IMR-90 (cell line): ENCODE data around the gene SLC9A5. TPM values are rescaled to one million over a fixed set of nuclear protein-coding genes. Genes with fewer than 3 reads are reported as not detected.

Experiments
- ATAC-seq: fragments of 200-7000 bp; cut with Tn5 transposase; 2 replicates; pipeline ENCODE4 v1.9.1; 2020; ENCODE audit warnings: low read depth, mild to moderate bottlenecking, moderate library complexity
- BruUV-seq: library from RNA; stranded (reverse); fragments of 400-500 nt; replicated peaks from 2 replicates; lab custom pipeline; 2021; lab: Mats Ljungman, UMichigan
- CTCF ChIA-PET: fragments of 300-600 bp; formaldehyde crosslinking; extraction: SDS; loops from one replicate; lab custom pipeline; 2021; ENCODE audit warnings: antibody characterized with exemption; lab: Yijun Ruan, JAX
- POLR2A ChIA-PET: fragments of 300-600 bp; sonication (Branson Sonifier 250); formaldehyde crosslinking; loops from one replicate; lab custom pipeline; 2022; ENCODE audit warnings: antibody characterized with exemption; ENCODE audit not compliant: unreplicated experiment; lab: Charles Lee
- DNase-seq: peaks from one replicate; pipeline ENCODE4 v3.0.0; 2013
- H2AFZ ChIP-seq: replicated peaks from 2 replicates; pipeline ENCODE3; 2013; ENCODE audit warnings: low read length, mild to moderate bottlenecking; ENCODE audit not compliant: poor library complexity
- H2AK5ac ChIP-seq: 2 replicates; pipeline ENCODE4 v1.6.1; 2013; ENCODE audit warnings: low read depth, low read length, inconsistent platforms
- H2AK9ac ChIP-seq: replicated peaks from 2 replicates; pipeline ENCODE3; 2013; ENCODE audit warnings: mild to moderate bottlenecking, low read depth, low read length, moderate library complexity; ENCODE audit not compliant: poor library complexity
- H2BK120ac ChIP-seq: 2 replicates; pipeline ENCODE4 v1.6.1; 2013; ENCODE audit warnings: low read depth, low read length, inconsistent platforms
- H2BK15ac ChIP-seq: 3 replicates; pipeline ENCODE4 v1.6.1; 2013; ENCODE audit warnings: low read depth, low read length, inconsistent platforms
- H2BK20ac ChIP-seq: 2 replicates; pipeline ENCODE4 v1.6.1; 2013; ENCODE audit warnings: low read depth, mild to moderate bottlenecking, inconsistent platforms, low read length, moderate library complexity
- H2BK5ac ChIP-seq: 2 replicates; pipeline ENCODE4 v1.6.1; 2013; ENCODE audit warnings: mild to moderate bottlenecking, low read depth, low read length, inconsistent platforms; ENCODE audit not compliant: poor library complexity, severe bottlenecking
- H3K14ac ChIP-seq: replicated peaks from 2 replicates; pipeline ENCODE4 v1.6.1; 2013; ENCODE audit warnings: low read depth, low read length, inconsistent platforms
- H3K18ac ChIP-seq: 2 replicates; pipeline ENCODE4 v1.6.1; 2013; ENCODE audit warnings: low read depth, low read length, control low read depth
- H3K23ac ChIP-seq: 2 replicates; pipeline ENCODE4 v1.6.1; 2013; ENCODE audit warnings: low read depth, low read length, inconsistent platforms
- H3K27ac ChIP-seq: 2 replicates; pipeline ENCODE4 v1.5.1; 2013; ENCODE audit warnings: mild to moderate bottlenecking, control low read depth, low read length; ENCODE audit not compliant: insufficient read depth
- H3K27me3 ChIP-seq: 2 replicates; pipeline ENCODE4 v1.6.1; 2013; ENCODE audit warnings: low read length; ENCODE audit not compliant: control insufficient read depth, insufficient read depth
- H3K36me3 ChIP-seq: 2 replicates; pipeline ENCODE4 v1.6.1; 2013; ENCODE audit warnings: low read length, mixed read lengths; ENCODE audit not compliant: control insufficient read depth, insufficient read depth
- H3K4ac ChIP-seq: 2 replicates; pipeline ENCODE4 v1.6.1; 2013; ENCODE audit warnings: low read depth, low read length, inconsistent platforms
- H3K4me1 ChIP-seq: 2 replicates; pipeline ENCODE4 v1.6.1; 2013; ENCODE audit warnings: low read length, mixed read lengths; ENCODE audit not compliant: control insufficient read depth, insufficient read depth
- H3K4me2 ChIP-seq: 2 replicates; pipeline ENCODE4 v1.6.1; 2013; ENCODE audit warnings: low read depth, mild to moderate bottlenecking, control low read depth, low read length, moderate library complexity
- H3K4me3 ChIP-seq: 2 replicates; pipeline ENCODE4 v1.5.1; 2013; ENCODE audit warnings: low read depth, mild to moderate bottlenecking, control low read depth, low read length, moderate library complexity; ENCODE audit not compliant: insufficient read depth
- H3K56ac ChIP-seq: 2 replicates; pipeline ENCODE4 v1.6.1; 2013; ENCODE audit warnings: low read length, inconsistent platforms; ENCODE audit not compliant: insufficient read depth; ENCODE audit errors: extremely low read depth
- H3K79me1 ChIP-seq, 2 experiments: 2 replicates each; pipeline ENCODE4 v1.6.1; 2013; ENCODE audit warnings: low read length in 2 of 2, inconsistent platforms in 1 of 2, low read depth in 1 of 2
- H3K9ac ChIP-seq: 2 replicates; pipeline ENCODE4 v1.6.1; 2013; ENCODE audit warnings: low read depth, low read length, control low read depth
- H3K9me1 ChIP-seq: 2 replicates; pipeline ENCODE4 v1.6.1; 2013; ENCODE audit warnings: low read length, inconsistent platforms; ENCODE audit not compliant: insufficient read depth
- H3K9me3 ChIP-seq: 2 replicates; pipeline ENCODE4 v1.6.1; 2013; ENCODE audit warnings: low read length; ENCODE audit not compliant: control insufficient read depth, insufficient read depth
- H4K20me1 ChIP-seq: 2 replicates; pipeline ENCODE4 v1.6.1; 2013; ENCODE audit warnings: low read length, inconsistent platforms; ENCODE audit not compliant: insufficient read depth
- H4K5ac ChIP-seq: 2 replicates; pipeline ENCODE4 v1.6.1; 2013; ENCODE audit warnings: mild to moderate bottlenecking, low read depth, low read length, control low read depth
- H4K8ac ChIP-seq, 2 experiments: 2 replicates each; pipeline ENCODE4 v1.6.1; 2013; ENCODE audit warnings: low read depth in 2 of 2, low read length in 2 of 2, control low read depth in 1 of 2, inconsistent platforms in 1 of 2
- H4K91ac ChIP-seq: 2 replicates; pipeline ENCODE4 v1.6.1; 2013; ENCODE audit warnings: low read depth, low read length, inconsistent platforms; ENCODE audit not compliant: insufficient read depth
- CEBPB ChIP-seq: IDR thresholded peaks from 2 replicates; pipeline ENCODE4 v1.6.1; 2012; ENCODE audit warnings: low read depth, low read length, improper control_type of control experiment
- CHD1 ChIP-seq: IDR thresholded peaks from 2 replicates; pipeline ENCODE4 v1.6.1; 2012; ENCODE audit warnings: low read depth, low read length, improper control_type of control experiment
- FOS ChIP-seq: fragments of 150-350 bp; IDR thresholded peaks from 2 replicates; pipeline ENCODE4 v1.6.1; 2016; ENCODE audit warnings: low read depth, low read length
- MXI1 ChIP-seq: IDR thresholded peaks from 2 replicates; pipeline ENCODE4 v1.6.1; 2012; ENCODE audit warnings: low read depth, mild to moderate bottlenecking, low read length, moderate library complexity, borderline replicate concordance
- POLR2A ChIP-seq: IDR thresholded peaks from 2 replicates; pipeline ENCODE4 v1.6.1; 2012; ENCODE audit warnings: mild to moderate bottlenecking, low read depth, low read length
- RAD21 ChIP-seq: IDR thresholded peaks from 2 replicates; pipeline ENCODE4 v1.6.1; 2012; ENCODE audit warnings: low read length, improper control_type of control experiment
- USF2 ChIP-seq: fragments of 150-350 bp; IDR thresholded peaks from 2 replicates; pipeline ENCODE4 v1.6.1; 2017; ENCODE audit warnings: mild to moderate bottlenecking, antibody characterized with exemption, low read length, low read depth
- WGBS, 2 experiments: methylation state at CpG; one replicate each; pipeline versions ENCODE4 v1.1.5 to v1.1.7; 2013; ENCODE audit warnings: missing lambda C conversion rate in 2 of 2; ENCODE audit not compliant: insufficient read length in 1 of 2; ENCODE audit errors: extremely low coverage in 2 of 2; 5-methylcytosine and 5-hydroxymethylcytosine counted together
- dilution Hi-C: fragments of 300-500 bp; cut with HindIII; formaldehyde crosslinking; loops from one replicate; pipeline ENCODE4 v1.14.3; 2018; ENCODE audit warnings: low sequenced_read_pairs; ENCODE audit not compliant: unreplicated experiment
- in situ Hi-C: fragments of 300-500 bp; cut with MboI; formaldehyde crosslinking; loops from 3 replicates; pipeline ENCODE4 v1.14.3; 2019; ENCODE audit warnings: low sequenced_read_pairs, inconsistent platforms, mixed read lengths
- intact Hi-C: fragments of 100-400 bp; cut with micrococcal nuclease; formaldehyde crosslinking; loops from 2 replicates; pipeline ENCODE4 v1.10.0; 2022
- polyA plus RNA-seq, 3 experiments: library from polyadenylated mRNA; depleted of rRNA; stranded (reverse); fragments of >200 nt; gene quantifications; 2 replicates each; pipeline ENCODE4 v1.2.3, GENCODE V29; 2012; ENCODE audit warnings: low replicate concordance in 1 of 3
- total RNA-seq: library from RNA; depleted of rRNA; stranded (reverse); fragments of >200 nt; gene quantifications from 2 replicates; pipeline ENCODE4 v1.2.3, GENCODE V29; 2012

The SLC9A5 gene
- total and polyA plus RNA-seq, 2 of the 4 experiments (the other 2 are of a cell fraction): 1.8 to 5.7 TPM

- H3K23ac ChIP-seq: no peak overlapping the region
- WGBS, 2 experiments: 100% methylated on average over 3 of the region's 9 CpGs; no CpG with 5 or more reads in 1 of the 2 experiments
- H2BK120ac ChIP-seq: no peak overlapping the region
- no peak overlapping the region for H3K4ac ChIP-seq
- BruUV-seq: no TSS peak
- H2BK20ac ChIP-seq: no peak overlapping the region
- H2AFZ ChIP-seq: no peak overlapping the region
- peaks cover 32 to 77% of the 10 kb centered on the region in 2 experiments; a peak in 3 of 4 replicates for H3K79me1 ChIP-seq
- H3K4me2 ChIP-seq: no peak overlapping the region
- no peak overlapping the region for H3K9ac ChIP-seq
- ATAC-seq (no peak), DNase-seq (no peak)
- TF ChIP-seq POLR2A (no peak), CHD1 (no peak), RAD21 (no peak), CEBPB (no peak), MXI1 (no peak), FOS (no peak), USF2 (no peak)
- in situ Hi-C loops (no loop called here), dilution Hi-C loops (no loop called here), intact Hi-C loops (no loop called here)
- no peak overlapping the region for H2AK9ac ChIP-seq
- no peak overlapping the region for H4K5ac ChIP-seq
- no peaks in the 10 kb centered on the region; the same call in 1 of the 2 replicates for H4K20me1 ChIP-seq
- peaks cover 30% of the 10 kb centered on the region for H3K9me1 ChIP-seq
- H4K91ac ChIP-seq: 0 out of 2 replicates have a peak overlapping the region, but pooled peaks have one; percentile 8
- no peak overlapping the region for H3K18ac ChIP-seq
- H3K4me1 ChIP-seq: peaks cover 27% of the 10 kb centered on the region
- no peak overlapping the region for H4K8ac ChIP-seq
- ChIA-PET CTCF (no interaction called here), POLR2A (no interaction called here)
- H3K27ac ChIP-seq: no peak overlapping the region
- H3K9me3 ChIP-seq: no peaks in the 10 kb centered on the region
- H3K14ac ChIP-seq: no peak overlapping the region
- H2AK5ac ChIP-seq: peak overlapping the region; percentile 71; the same call in 1 of the 2 replicates
- H2BK5ac ChIP-seq: no peak overlapping the region
- H2BK15ac ChIP-seq: no peak overlapping the region
- no peak overlapping the region for H3K4me3 ChIP-seq
- no peak overlapping the region for H3K56ac ChIP-seq
- H3K36me3 ChIP-seq: peaks cover 44% of the 10 kb centered on the region
- H3K27me3 ChIP-seq: no peaks in the 10 kb centered on the region
Measured at GRCh38 chr16:67238806-67239470, 9.8 kb upstream of the SLC9A5 start.
